GM15510 (cell line): Measurements from ENCODE around the gene ATE1.

ENCODE experiments used
- POLR2A ChIP-seq: IDR thresholded peaks from 3 replicates; pipeline ENCODE4 v1.6.1; 2011; ENCODE audit warnings: borderline replicate concordance; ENCODE audit not compliant: insufficient read length; ENCODE audit errors: extremely low read depth

The ATE1 gene

GRCh38 chr10:121792198-121792597 lies 135.6 kb downstream of the ATE1 start:
- TF ChIP-seq POLR2A = no peak

- TF ChIP-seq POLR2A = no peak
Observed at GRCh38 chr10:121791761-121792160, 136.1 kb downstream of the ATE1 start.

GRCh38 chr10:121788717-121789116 lies 139.1 kb downstream of the ATE1 start:
- no peak for TF ChIP-seq POLR2A

GRCh38 chr10:121788115-121788514 lies 139.7 kb downstream of the ATE1 start:
- no peak for TF ChIP-seq POLR2A

GRCh38 chr10:121787169-121787568 lies 140.7 kb downstream of the ATE1 start:
- no peak for TF ChIP-seq POLR2A

GRCh38 chr10:121783782-121784372 lies 144.0 kb downstream of the ATE1 start:
- no peak for TF ChIP-seq POLR2A

GRCh38 chr10:121781101-121781500 lies 146.7 kb downstream of the ATE1 start:
- TF ChIP-seq POLR2A = no peak

GRCh38 chr10:121774813-121775212 lies 153.0 kb downstream of the ATE1 start:
- no peak for TF ChIP-seq POLR2A

- no peak for TF ChIP-seq POLR2A
Observed at GRCh38 chr10:121774404-121774803, 153.4 kb downstream of the ATE1 start.

GRCh38 chr10:121772884-121773283 lies 154.9 kb downstream of the ATE1 start:
- no peak for TF ChIP-seq POLR2A

GRCh38 chr10:121772406-121772805 lies 155.4 kb downstream of the ATE1 start:
- no peak for TF ChIP-seq POLR2A

GRCh38 chr10:121771966-121772365 lies 155.9 kb downstream of the ATE1 start:
- TF ChIP-seq POLR2A = no peak

GRCh38 chr10:121766426-121766825 lies 161.4 kb downstream of the ATE1 start:
- TF ChIP-seq POLR2A = no peak

GRCh38 chr10:121765204-121765603 lies 162.6 kb downstream of the ATE1 start:
- TF ChIP-seq POLR2A = no peak

- no peak for TF ChIP-seq POLR2A
Observed at GRCh38 chr10:121764233-121764942, 163.4 kb downstream of the ATE1 start.

- TF ChIP-seq POLR2A = no peak
Observed at GRCh38 chr10:121754666-121755065, 173.2 kb downstream of the ATE1 start.
